TTC549 (cell line): ENCODE results near the gene TEKT2.

Experiments
- FAIRE-seq: peaks from 2 replicates; lab custom pipeline; 2012; peaks lifted over from hg19 to GRCh38; lab: Jason Lieb, UNC

The TEKT2 gene

GRCh38 chr1:36087233-36088123, 3.6 kb downstream of the TEKT2 start:
- FAIRE-seq = no peak

GRCh38 chr1:36088265-36088576, 4.3 kb downstream of the TEKT2 start:
- FAIRE-seq = no peak

- FAIRE-seq = no peak
These were observed 4.9 kb downstream of the TEKT2 start, which contains the start of gene ADPRS for GRCh38 chr1:36088577-36089392. Gene ADPRS (plus strand): TSS chr1:36088892. CDS start chr1:36088905, 13 bp downstream.

- no peak for FAIRE-seq
These were observed 5.7 kb downstream of the TEKT2 start for GRCh38 chr1:36089393-36090121.

GRCh38 chr1:36091141-36091540, 7.2 kb downstream of the TEKT2 start:
- FAIRE-seq = no peak

GRCh38 chr1:36091698-36092097, 7.8 kb downstream of the TEKT2 start:
- FAIRE-seq = no peak

GRCh38 chr1:36092166-36092797, 8.4 kb downstream of the TEKT2 start:
- FAIRE-seq = no peak

GRCh38 chr1:36092798-36093185, 8.9 kb downstream of the TEKT2 start:
- no peak for FAIRE-seq

GRCh38 chr1:36093226-36093625, 9.3 kb downstream of the TEKT2 start:
- FAIRE-seq = no peak

- no peak for FAIRE-seq
These were observed 10.0 kb downstream of the TEKT2 start for GRCh38 chr1:36093929-36094328.

GRCh38 chr1:36094621-36095061, 10.7 kb downstream of the TEKT2 start:
- no peak for FAIRE-seq

- FAIRE-seq = no peak
These were observed 12.0 kb downstream of the TEKT2 start for GRCh38 chr1:36095760-36096405.

GRCh38 chr1:36096500-36097432, 12.9 kb downstream of the TEKT2 start:
- FAIRE-seq = no peak

- FAIRE-seq = no peak
These were observed 14.0 kb downstream of the TEKT2 start for GRCh38 chr1:36097693-36098585.

GRCh38 chr1:36098650-36099365, 14.9 kb downstream of the TEKT2 start:
- no peak for FAIRE-seq

- FAIRE-seq = no peak
These were observed 15.9 kb downstream of the TEKT2 start for GRCh38 chr1:36099681-36100341.

- FAIRE-seq = no peak
These were observed 16.5 kb downstream of the TEKT2 start for GRCh38 chr1:36100376-36100775.

- FAIRE-seq = no peak
These were observed 17.7 kb downstream of the TEKT2 start for GRCh38 chr1:36101546-36101945.
